ENCODE measurements around the gene TCHHL1.

The TCHHL1 gene

GRCh38 chr1:152036267-152037216 is 52.3 kb downstream of the TCHHL1 start, which contains the start of gene S100A11:
TSS of gene S100A11 (minus strand) at chr1:152037004. CDS start at chr1:152036915, 89 bp downstream.
- peak; percentile 57 for DNase-seq

DNA sequence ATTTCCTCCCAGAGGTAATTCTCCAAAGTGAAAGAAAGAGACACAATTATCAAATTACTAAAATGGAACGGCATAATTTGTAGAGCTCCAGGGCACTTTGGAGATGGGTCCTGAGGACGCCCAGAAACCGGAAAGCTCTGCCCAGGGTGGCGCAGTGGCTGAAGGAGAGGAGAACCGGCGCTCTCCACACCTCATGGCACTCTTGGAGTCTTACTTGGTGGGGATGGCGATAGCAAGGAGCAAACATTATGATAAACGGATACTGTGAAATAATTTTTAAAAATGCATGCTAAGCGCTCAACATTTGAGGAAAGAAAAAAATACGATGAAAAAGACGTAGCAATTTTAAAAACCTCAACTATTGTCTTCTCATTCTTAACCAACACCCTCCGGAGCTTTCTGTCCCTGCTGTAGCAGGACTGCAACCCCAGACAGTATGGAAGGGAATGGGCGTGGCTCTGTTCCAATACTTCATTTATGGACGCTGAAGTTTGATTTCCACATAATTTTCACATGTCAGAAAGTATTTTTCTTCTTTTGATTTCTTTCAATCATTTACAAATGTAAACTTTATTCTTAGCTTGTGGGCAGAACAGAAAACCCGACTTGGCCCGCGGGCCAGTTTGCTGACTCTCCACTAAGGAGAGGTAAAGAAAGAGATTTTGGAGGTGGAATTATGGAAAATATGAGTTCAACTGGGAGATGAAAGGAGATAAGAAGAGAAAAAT is 53.2 kb downstream of the TCHHL1 start:
- DNase-seq, result peak; percentile 22

- peak; percentile 76 for DNase-seq
Observed at GRCh38 chr1:152034654-152035538, 54.0 kb downstream of the TCHHL1 start.

DNA sequence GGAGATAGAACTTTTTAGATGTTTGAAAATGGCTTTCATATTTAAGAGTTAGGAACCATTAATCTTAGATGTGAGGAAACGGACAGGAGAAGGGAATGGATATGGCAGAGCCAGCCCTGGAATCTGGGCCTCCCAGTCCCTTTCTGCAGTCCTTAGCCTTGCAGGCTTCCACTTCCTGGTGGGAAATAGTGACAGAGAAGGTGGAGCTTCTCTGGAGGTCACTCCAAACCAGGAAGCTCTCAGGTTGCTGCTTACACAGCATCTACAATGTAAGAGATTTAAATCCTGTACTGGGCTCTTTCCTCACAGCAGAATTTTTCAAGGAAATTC is 54.6 kb downstream of the TCHHL1 start:
- no peak for DNase-seq
